SK-N-SH (cell line): ENCODE results near the gene ZFYVE19. TPM values are rescaled to one million over a fixed set of nuclear protein-coding genes. Genes with fewer than 3 reads are reported as not detected.

Experiments
- CTCF ChIA-PET: fragments of 300-600, 350-600 bp; formaldehyde crosslinking; extraction: SDS; loops from one replicate; lab custom pipeline; 2021; lab: Yijun Ruan, JAX
- POLR2A ChIA-PET: fragments of 350-600 bp; sonication (Branson Sonifier 250); formaldehyde crosslinking; extraction: SDS; loops from one replicate; lab custom pipeline; 2020; ENCODE audit warnings: antibody characterized with exemption, inconsistent platforms; lab: Yijun Ruan, JAX
- DNase-seq: peaks from one replicate; pipeline ENCODE4 v3.0.0; 2012
- H2AFZ ChIP-seq: fragments of 200-600 bp; sonication (generic); 2 replicates; pipeline ENCODE4 v1.8.1; 2016; ENCODE audit warnings: antibody characterized with exemption, mild to moderate bottlenecking, low read depth
- H3F3A ChIP-seq: fragments of 200-600 bp; sonication (generic); replicated peaks from 2 replicates; pipeline ENCODE3; 2016; ENCODE audit warnings: antibody characterized with exemption, mild to moderate bottlenecking; ENCODE audit not compliant: insufficient read depth
- H3K27ac ChIP-seq, 2 experiments: fragments of 200-500 bp in 1 of 2; fragments of 200-600 bp in 1 of 2; sonication (Bioruptor generic) in 1 of 2; sonication (generic), shearing (Covaris generic) in 1 of 2; 2 replicates each; pipeline versions ENCODE4 v1.5.1 to v1.6.1; 2014 to 2016; ENCODE audit warnings: low read depth in 2 of 2, inconsistent platforms in 1 of 2, low read length in 1 of 2, mild to moderate bottlenecking in 1 of 2, mixed read lengths in 1 of 2
- H3K27me3 ChIP-seq: fragments of 200-600 bp; sonication (generic), shearing (Covaris generic); 2 replicates; pipeline ENCODE4 v1.6.1; 2016; ENCODE audit warnings: mixed run types; ENCODE audit not compliant: insufficient read depth
- H3K36me3 ChIP-seq, 2 experiments: fragments of 200-500 bp in 1 of 2; fragments of 200-600 bp in 1 of 2; sonication (Bioruptor generic) in 1 of 2; sonication (generic) in 1 of 2; replicated peaks in 1 of 2; 2 replicates each; pipeline versions ENCODE3 to v1.5.1; 2014 to 2016; ENCODE audit warnings: low read length in 1 of 2, mild to moderate bottlenecking in 1 of 2; ENCODE audit not compliant: insufficient read depth in 2 of 2, control insufficient read depth in 1 of 2
- H3K4me1 ChIP-seq, 2 experiments: fragments of 200-500 bp in 1 of 2; fragments of 200-600 bp in 1 of 2; sonication (Bioruptor generic) in 1 of 2; sonication (generic), shearing (Covaris generic) in 1 of 2; 2 replicates each; pipeline versions ENCODE4 v1.5.1 to v1.6.1; 2014 to 2016; ENCODE audit warnings: low read depth in 1 of 2, low read length in 1 of 2, mixed run types in 1 of 2; ENCODE audit not compliant: insufficient read depth in 2 of 2, control insufficient read depth in 1 of 2
- H3K4me2 ChIP-seq: fragments of 200-600 bp; sonication (generic), shearing (Covaris generic); 2 replicates; pipeline ENCODE4 v1.6.1; 2017; ENCODE audit warnings: mixed run types
- H3K4me3 ChIP-seq, 2 experiments: fragments of 200-500 bp in 1 of 2; fragments of 200-600 bp in 1 of 2; sonication (Bioruptor generic) in 1 of 2; sonication (generic), shearing (Covaris generic) in 1 of 2; 2 replicates each; pipeline versions ENCODE4 v1.5.1 to v1.8.1; 2014 to 2016; ENCODE audit warnings: low read depth in 2 of 2, inconsistent platforms in 1 of 2, low read length in 1 of 2, mild to moderate bottlenecking in 1 of 2, mixed read lengths in 1 of 2, moderate library complexity in 1 of 2
- H3K79me2 ChIP-seq: fragments of 200-600 bp; sonication (generic); 2 replicates; pipeline ENCODE4 v1.8.1; 2017; ENCODE audit warnings: mild to moderate bottlenecking; ENCODE audit not compliant: insufficient read depth
- H3K9ac ChIP-seq: fragments of 200-600 bp; sonication (generic); 2 replicates; pipeline ENCODE4 v1.6.1; 2017; ENCODE audit warnings: mixed run types
- H3K9me2 ChIP-seq: fragments of 200-600 bp; sonication (generic); 2 replicates; pipeline ENCODE4 v1.6.1; 2017; ENCODE audit warnings: mixed run types
- H3K9me3 ChIP-seq: fragments of 200-600 bp; sonication (generic); 2 replicates; pipeline ENCODE4 v1.6.1; 2017; ENCODE audit warnings: mixed run types, mild to moderate bottlenecking, moderate library complexity
- H4K20me1 ChIP-seq: fragments of 200-600 bp; sonication (generic); 2 replicates; pipeline ENCODE4 v1.6.1; 2017; ENCODE audit warnings: mild to moderate bottlenecking, mixed run types; ENCODE audit not compliant: insufficient read depth
- CHD2 ChIP-seq: fragments of 150-350 bp; IDR thresholded peaks from 2 replicates; pipeline ENCODE4 v1.6.1; 2018; ENCODE audit warnings: low read length; ENCODE audit not compliant: partially characterized antibody
- EZH2phosphoT487 ChIP-seq: fragments of 200-600 bp; sonication (generic); IDR thresholded peaks from 2 replicates; pipeline ENCODE4 v1.6.1; 2017; ENCODE audit warnings: low read depth, mixed run types, mild to moderate bottlenecking, antibody characterized with exemption, moderate library complexity, borderline replicate concordance
- FOSL2 ChIP-seq: IDR thresholded peaks from 2 replicates; pipeline ENCODE4 v1.4.0; 2012; ENCODE audit warnings: low read depth, mild to moderate bottlenecking, moderate library complexity, borderline replicate concordance
- FOXM1 ChIP-seq: IDR thresholded peaks from 2 replicates; pipeline ENCODE4 v1.4.0; 2012; ENCODE audit warnings: low read depth, mild to moderate bottlenecking
- GABPA ChIP-seq: IDR thresholded peaks from 2 replicates; pipeline ENCODE4 v1.4.0; 2012; ENCODE audit warnings: low read depth, mild to moderate bottlenecking
- IRF3 ChIP-seq: fragments of 150-350 bp; IDR thresholded peaks from 2 replicates; pipeline ENCODE4 v1.6.1; 2016; ENCODE audit warnings: mild to moderate bottlenecking, low read depth, low read length
- JUND ChIP-seq: IDR thresholded peaks from 2 replicates; pipeline ENCODE4 v1.4.0; 2012
- MEF2A ChIP-seq: IDR thresholded peaks from 2 replicates; pipeline ENCODE4 v1.4.0; 2012; ENCODE audit warnings: low read depth, borderline replicate concordance
- MXI1 ChIP-seq: IDR thresholded peaks from 2 replicates; pipeline ENCODE4 v1.6.1; 2012; ENCODE audit warnings: mild to moderate bottlenecking, low read depth, low read length, improper control_type of control experiment
- NFIC ChIP-seq: IDR thresholded peaks from 2 replicates; pipeline ENCODE4 v1.4.0; 2012; ENCODE audit warnings: borderline replicate concordance
- POLR2AphosphoS5 ChIP-seq: IDR thresholded peaks from 2 replicates; pipeline ENCODE4 v1.6.1; 2012; ENCODE audit warnings: low read depth, low read length
- RAD21 ChIP-seq: IDR thresholded peaks from 2 replicates; pipeline ENCODE4 v1.6.1; 2012; ENCODE audit warnings: mild to moderate bottlenecking, low read length
- RCOR1 ChIP-seq: fragments of 150-350 bp; IDR thresholded peaks from 2 replicates; pipeline ENCODE4 v1.6.1; 2017; ENCODE audit warnings: antibody characterized with exemption, low read length
- REST ChIP-seq: IDR thresholded peaks from 2 replicates; pipeline ENCODE4 v1.6.1; 2012; ENCODE audit warnings: mild to moderate bottlenecking, low read depth, low read length, moderate library complexity
- SMC3 ChIP-seq: IDR thresholded peaks from 2 replicates; pipeline ENCODE4 v1.6.1; 2012; ENCODE audit warnings: low read depth, low read length, improper control_type of control experiment
- TAF1 ChIP-seq: IDR thresholded peaks from 2 replicates; pipeline ENCODE4 v1.6.1; 2012; ENCODE audit warnings: low read depth, mild to moderate bottlenecking, low read length, moderate library complexity, borderline replicate concordance
- TCF12 ChIP-seq: IDR thresholded peaks from 2 replicates; pipeline ENCODE4 v1.4.0; 2012
- USF2 ChIP-seq: fragments of 150-350 bp; IDR thresholded peaks from 2 replicates; pipeline ENCODE4 v1.6.1; 2017; ENCODE audit warnings: antibody characterized with exemption, low read length, low read depth, borderline replicate concordance
- YY1 ChIP-seq: IDR thresholded peaks from 2 replicates; pipeline ENCODE4 v1.4.0; 2012; ENCODE audit warnings: low read depth, mild to moderate bottlenecking
- ZBTB33 ChIP-seq: IDR thresholded peaks from 2 replicates; pipeline ENCODE4 v1.4.0; 2012; ENCODE audit warnings: low read depth, borderline replicate concordance
- WGBS: methylation state at CpG from one replicate; pipeline ENCODE4 v1.1.6; 2017; ENCODE audit warnings: low lambda C conversion rate; 5-methylcytosine and 5-hydroxymethylcytosine counted together
- polyA plus RNA-seq, 3 experiments: library from polyadenylated mRNA; depleted of rRNA; stranded (reverse); fragments of >200 nt; gene quantifications; 2 replicates each; pipeline ENCODE4 v1.2.3, GENCODE V29; 2012

The ZFYVE19 gene
- polyA plus RNA-seq, 1 of the 3 experiments (the other 2 are of a cell fraction), result 35.5 TPM

GRCh38 chr15:40793216-40793989 lies 13.5 kb upstream of the ZFYVE19 start (continued):
- TF ChIP-seq USF2 (no peak), POLR2AphosphoS5 (peak; percentile 30; the same call in 1 of the 2 replicates), NFIC (peak; percentile 94), IRF3 (no peak)

- ChIA-PET CTCF (interaction anchor here (1.5 to 1.9 kb wide), 2 partner anchors 14 to 206 kb away, joined by 3 to 9 read pairs; no protein-coding TSS in a partner anchor), POLR2A (no interaction called here)
- Histone ChIP-seq H3K4me2 (no peak overlapping the region), H3F3A (peaks cover 11% of the 10 kb centered on the region), H3K9me2 (no peaks in the 10 kb centered on the region), H4K20me1 (no peaks in the 10 kb centered on the region), H3K4me1 (peaks cover 0 to 4% of the 10 kb centered on the region in 2 experiments; a peak in 1 of 4 replicates), H3K4me3 (no peak overlapping the region), H2AFZ (no peak overlapping the region), H3K36me3 (peaks cover 0 to 5% of the 10 kb centered on the region in 2 experiments), H3K27me3 (no peaks in the 10 kb centered on the region), H3K9ac (no peak overlapping the region), H3K9me3 (no peaks in the 10 kb centered on the region), H3K79me2 (peaks cover 71% of the 10 kb centered on the region), H3K27ac (no peak overlapping the region)
- no peak for DNase-seq
- TF ChIP-seq FOSL2 (no peak), ZBTB33 (no peak), JUND (no peak), RCOR1 (no peak), SMC3 (no peak), YY1 (no peak), MXI1 (no peak), REST (no peak), USF2 (no peak), GABPA (no peak), FOXM1 (no peak), RAD21 (no peak), EZH2phosphoT487 (no peak), NFIC (no peak), IRF3 (no peak), TAF1 (no peak), MEF2A (no peak), CHD2 (no peak), TCF12 (no peak)
- 91% methylated on average over 2 of the region's 2 CpGs for WGBS
These were observed 10.8 kb upstream of the ZFYVE19 start for GRCh38 chr15:40796041-40796440.
